ENCODE results near the gene RGS17.

GRCh38 chr6:153070756-153071155 is 60.3 kb downstream of the RGS17 start:
- TF ChIP-seq CTCF (IDR thresholded peaks at IDR 0.05) (no peak), POLR2A (IDR thresholded peaks at IDR 0.05) (no peak)
